CD4-positive, alpha-beta T cell treated with Interleukin-21 for 1 hour (primary cell): ENCODE measurements around the gene TNFRSF25.
"Not testable (repeated sequence)": the region's sequence is repeated elsewhere in the genome, so short reads cannot be mapped to it uniquely, and the experiment has no call there.

Experiments used
- DNase-seq: peaks from one replicate; pipeline ENCODE4 v3.0.0-alpha.2; 2020

Gene TNFRSF25

GRCh38 chr1:6429660-6430411 lies 36.1 kb downstream of the TNFRSF25 start:
- DNase-seq: not testable (repeated sequence)

- DNase-seq: not testable (repeated sequence)
Observed at GRCh38 chr1:6428453-6428852, 37.5 kb downstream of the TNFRSF25 start.

- DNase-seq: no peak
Observed at GRCh38 chr1:6427441-6428390, 38.3 kb downstream of the TNFRSF25 start.

- no peak for DNase-seq
Observed at GRCh38 chr1:6426972-6427350, 39.0 kb downstream of the TNFRSF25 start.

GRCh38 chr1:6426277-6426971 lies 39.5 kb downstream of the TNFRSF25 start:
- DNase-seq: no peak

- no peak for DNase-seq
Observed at GRCh38 chr1:6425658-6426057, 40.3 kb downstream of the TNFRSF25 start.

- DNase-seq: no peak
Observed at GRCh38 chr1:6424619-6425593, 41.1 kb downstream of the TNFRSF25 start, which contains the start of gene ESPN. TSS of gene ESPN (plus strand) at chr1:6424776. CDS start at chr1:6424956, 180 bp downstream.

GRCh38 chr1:6424000-6424565 lies 41.9 kb downstream of the TNFRSF25 start:
- no peak for DNase-seq

- peak; percentile 73 for DNase-seq
Observed at GRCh38 chr1:6423321-6423999, 42.5 kb downstream of the TNFRSF25 start.

GRCh38 chr1:6421266-6421665 lies 44.7 kb downstream of the TNFRSF25 start:
- no peak for DNase-seq

- peak; percentile 19 for DNase-seq
Observed at GRCh38 chr1:6420454-6421042, 45.4 kb downstream of the TNFRSF25 start.

- peak; percentile 17 for DNase-seq
Observed at GRCh38 chr1:6419804-6420453, 46.0 kb downstream of the TNFRSF25 start, which contains the start of gene HES2. TSS of gene HES2 (minus strand) at chr1:6419919. CDS start at chr1:6419820, 99 bp downstream.

- DNase-seq: peak; percentile 13
Observed at GRCh38 chr1:6419397-6419803, 46.6 kb downstream of the TNFRSF25 start.

- no peak for DNase-seq
Observed at GRCh38 chr1:6418668-6419396, 47.1 kb downstream of the TNFRSF25 start.

GRCh38 chr1:6417961-6418667 lies 47.9 kb downstream of the TNFRSF25 start:
- DNase-seq: no peak

- no peak for DNase-seq
Observed at GRCh38 chr1:6416906-6417305, 49.1 kb downstream of the TNFRSF25 start.

GRCh38 chr1:6416295-6416656 lies 49.7 kb downstream of the TNFRSF25 start:
- DNase-seq: no peak

- DNase-seq: no peak
Observed at GRCh38 chr1:6414881-6415626, 50.9 kb downstream of the TNFRSF25 start.
